ENCODE measurements around the gene CKM. TPM values are rescaled to one million over a fixed set of nuclear protein-coding genes. Genes with fewer than 3 reads are reported as not detected.

The CKM gene
- total and polyA plus RNA-seq, 2 of the 4 experiments (the other 2 are of a cell fraction) = not detected

- ChIA-PET POLR2A (ENCODE audit: unreplicated experiment) (no interaction called here), CTCF (no interaction called here)
Measured at GRCh38 chr19:45356760-45357444, 34.2 kb upstream of the CKM start.

More at GRCh38 chr19:45356760-45357444, 34.2 kb upstream of the CKM start:
- Histone ChIP-seq H3K56ac (ENCODE audit: extremely low read depth, insufficient read depth, low read length) (no peak overlapping the region), H4K20me1 (ENCODE audit: insufficient read depth, low read length) (peaks cover 7% of the 10 kb centered on the region; the same call in 1 of the 2 replicates), H4K8ac (ENCODE audit: low read depth in 2 of 2, low read length in 2 of 2) (no peak overlapping the region), H3K9me1 (ENCODE audit: insufficient read depth, low read length) (no peaks in the 10 kb centered on the region), H2AK9ac (replicated peaks; ENCODE audit: low read depth, low read length, poor library complexity) (no peak overlapping the region), H2AFZ (replicated peaks; ENCODE audit: low read length, poor library complexity) (no peak overlapping the region), H3K79me1 (ENCODE audit: low read depth in 1 of 2, low read length in 2 of 2) (peaks cover 3 to 10% of the 10 kb centered on the region in 2 experiments; a peak in 2 of 4 replicates), H3K27me3 (ENCODE audit: control insufficient read depth, insufficient read depth, low read length) (no peaks in the 10 kb centered on the region), H2AK5ac (ENCODE audit: low read depth, low read length) (no peak overlapping the region), H2BK15ac (ENCODE audit: low read depth, low read length) (no peak overlapping the region), H2BK5ac (ENCODE audit: low read depth, low read length, poor library complexity, severe bottlenecking) (no peak overlapping the region), H2BK120ac (ENCODE audit: low read depth, low read length) (no peak overlapping the region), H4K5ac (ENCODE audit: low read depth, low read length) (no peak overlapping the region), H3K18ac (ENCODE audit: low read depth, low read length) (no peak overlapping the region), H3K9ac (ENCODE audit: low read depth, low read length) (no peak overlapping the region), H3K9me3 (ENCODE audit: control insufficient read depth, insufficient read depth, low read length) (no peaks in the 10 kb centered on the region), H3K4me3 (ENCODE audit: insufficient read depth, low read depth, low read length) (no peak overlapping the region), H3K4me2 (ENCODE audit: low read depth, low read length) (no peak overlapping the region), H3K23ac (ENCODE audit: low read depth, low read length) (no peak overlapping the region), H3K27ac (ENCODE audit: insufficient read depth, low read length) (no peak overlapping the region), H2BK20ac (ENCODE audit: low read depth, low read length) (no peak overlapping the region), H3K14ac (replicated peaks; ENCODE audit: low read depth, low read length) (no peak overlapping the region), H4K91ac (ENCODE audit: insufficient read depth, low read depth, low read length) (no peak overlapping the region), H3K4ac (ENCODE audit: low read depth, low read length) (no peak overlapping the region), H3K36me3 (ENCODE audit: control insufficient read depth, insufficient read depth, low read length) (peaks cover 54% of the 10 kb centered on the region), H3K4me1 (ENCODE audit: control insufficient read depth, insufficient read depth, low read length) (no peaks in the 10 kb centered on the region)
- no TSS peak for BruUV-seq (replicated peaks)
- dilution Hi-C loops (cut with HindIII; ENCODE audit: low sequenced_read_pairs, unreplicated experiment) (no loop called here), in situ Hi-C loops (cut with MboI; ENCODE audit: low sequenced_read_pairs) (no loop called here), intact Hi-C loops (cut with micrococcal nuclease) (no loop called here)
- no peak for DNase-seq
- TF ChIP-seq MXI1 (IDR thresholded peaks at IDR 0.05; ENCODE audit: borderline replicate concordance, low read depth, low read length) (no peak), POLR2A (IDR thresholded peaks at IDR 0.05; ENCODE audit: low read depth, low read length) (no peak), FOS (IDR thresholded peaks at IDR 0.05; ENCODE audit: low read depth, low read length) (no peak), NFE2L2 (IDR thresholded peaks at IDR 0.05; ENCODE audit: low read depth, low read length) (no peak), CHD1 (IDR thresholded peaks at IDR 0.05; ENCODE audit: low read depth, low read length) (no peak), MAFK (IDR thresholded peaks at IDR 0.05; ENCODE audit: low read depth, low read length) (peak; percentile 55; the same call in 1 of the 2 replicates)
- 92% methylated on average over 6 of the region's 20 CpGs; no CpG with 5 or more reads in 1 of the 2 experiments for WGBS, 2 experiments (ENCODE audit: extremely low coverage in 2 of 2, insufficient read length in 1 of 2)
- ATAC-seq (ENCODE audit: low read depth) = no peak

Measured in IMR-90 (cell line).